ENCODE data around the gene TBC1D14.
"Not testable (repeated sequence)": the region's sequence is repeated elsewhere in the genome, so short reads cannot be mapped to it uniquely, and the experiment has no call there.

The TBC1D14 gene

GRCh38 chr4:6969826-6970800 lies 60.5 kb downstream of the TBC1D14 start:
- TF ChIP-seq CTCF (IDR thresholded peaks at IDR 0.05; ENCODE audit: control extremely low read depth, extremely low read depth, low read depth, missing control alignments) = no peak
- ChIA-PET POLR2A (no interaction called here), CTCF (interaction anchor here (0.9 to 1.2 kb wide), 3 partner anchors 18 to 101 kb away, joined by 3 to 7 read pairs (median 3); no protein-coding TSS in a partner anchor)
- peak; percentile 66 for DNase-seq (ENCODE audit: extremely low spot score)

GRCh38 chr4:6971536-6972374 lies 62.1 kb downstream of the TBC1D14 start:
- CTCF ChIA-PET = interaction anchor here (1.4 to 5.1 kb wide), 4 partner anchors 11 to 110 kb away, joined by 3 to 54 read pairs (median 18); no protein-coding TSS in a partner anchor
- POLR2A ChIA-PET = no interaction called here
- TF ChIP-seq CTCF (IDR thresholded peaks at IDR 0.05; ENCODE audit: control extremely low read depth, extremely low read depth, low read depth, missing control alignments) = no peak
- DNase-seq (ENCODE audit: extremely low spot score) = no peak

- POLR2A ChIA-PET = no interaction called here
- DNase-seq (ENCODE audit: extremely low spot score) = no peak
- CTCF ChIA-PET = interaction anchor here (0.6 to 5.1 kb wide), 7 partner anchors 9 to 109 kb away, joined by 3 to 67 read pairs (median 5); no protein-coding TSS in a partner anchor
- no peak for TF ChIP-seq CTCF (IDR thresholded peaks at IDR 0.05; ENCODE audit: control extremely low read depth, extremely low read depth, low read depth, missing control alignments)
Measured at GRCh38 chr4:6972375-6972650, 62.7 kb downstream of the TBC1D14 start.

- CTCF ChIA-PET = interaction anchor here (0.6 to 5.1 kb wide), 12 partner anchors 9 to 99 kb away, joined by 3 to 67 read pairs (median 9); partner anchors contain the start of gene TADA2B
- POLR2A ChIA-PET = no interaction called here
- TF ChIP-seq CTCF (IDR thresholded peaks at IDR 0.05; ENCODE audit: control extremely low read depth, extremely low read depth, low read depth, missing control alignments) = no peak
- DNase-seq (ENCODE audit: extremely low spot score) = no peak
Measured at GRCh38 chr4:6972911-6973310, 63.3 kb downstream of the TBC1D14 start.

GRCh38 chr4:6974138-6974848 lies 64.7 kb downstream of the TBC1D14 start:
- peak; percentile 74 for DNase-seq (ENCODE audit: extremely low spot score)
- POLR2A ChIA-PET = interaction anchor here (1.1 kb wide), 1 partner anchor 94 kb away, joined by 3 read pairs; the partner anchor contains the start of gene GRPEL1
- CTCF ChIA-PET = interaction anchor here (0.6 to 5.1 kb wide), 49 partner anchors 9 to 315 kb away, joined by 3 to 67 read pairs (median 5); partner anchors contain the start of genes TADA2B and TBC1D14
- peak; percentile 75 for TF ChIP-seq CTCF (IDR thresholded peaks at IDR 0.05; ENCODE audit: control extremely low read depth, extremely low read depth, low read depth, missing control alignments)

GRCh38 chr4:6977846-6978245 lies 68.2 kb downstream of the TBC1D14 start:
- POLR2A ChIA-PET; CTCF ChIA-PET; DNase-seq (ENCODE audit: extremely low spot score): not testable (repeated sequence)

All from GM10248 (cell line).